GM12865 (cell line): Measurements from ENCODE around the gene BACE2.

ENCODE experiments used
- DNase-seq: peaks from one replicate; pipeline ENCODE4 v3.0.0; 2010; ENCODE audit warnings: low read depth
- H3K4me3 ChIP-seq: 2 replicates; pipeline ENCODE4 v1.5.1; 2011; ENCODE audit warnings: mild to moderate bottlenecking, low read depth, low read length, control low read depth
- CTCF ChIP-seq: IDR thresholded peaks from 2 replicates; pipeline ENCODE4 v1.5.1; 2011; ENCODE audit warnings: low read length, control low read depth, low read depth, inconsistent platforms; ENCODE audit not compliant: insufficient read depth; ENCODE audit errors: missing control alignments

Gene BACE2

GRCh38 chr21:41160036-41160435, 7.9 kb upstream of the BACE2 start:
- no peak for TF ChIP-seq CTCF
- no peak for DNase-seq
- H3K4me3 ChIP-seq, result no peak overlapping the region

GRCh38 chr21:41161428-41161827, 6.5 kb upstream of the BACE2 start:
- no peak overlapping the region for H3K4me3 ChIP-seq
- no peak for TF ChIP-seq CTCF
- no peak for DNase-seq

- DNase-seq, result no peak
- no peak for TF ChIP-seq CTCF
Measured at GRCh38 chr21:41162096-41162495, 5.9 kb upstream of the BACE2 start.

GRCh38 chr21:41163091-41163490, 4.9 kb upstream of the BACE2 start:
- TF ChIP-seq CTCF, result no peak

More at GRCh38 chr21:41162096-41162495, 5.9 kb upstream of the BACE2 start:
- H3K4me3 ChIP-seq, result no peak overlapping the region

DNA sequence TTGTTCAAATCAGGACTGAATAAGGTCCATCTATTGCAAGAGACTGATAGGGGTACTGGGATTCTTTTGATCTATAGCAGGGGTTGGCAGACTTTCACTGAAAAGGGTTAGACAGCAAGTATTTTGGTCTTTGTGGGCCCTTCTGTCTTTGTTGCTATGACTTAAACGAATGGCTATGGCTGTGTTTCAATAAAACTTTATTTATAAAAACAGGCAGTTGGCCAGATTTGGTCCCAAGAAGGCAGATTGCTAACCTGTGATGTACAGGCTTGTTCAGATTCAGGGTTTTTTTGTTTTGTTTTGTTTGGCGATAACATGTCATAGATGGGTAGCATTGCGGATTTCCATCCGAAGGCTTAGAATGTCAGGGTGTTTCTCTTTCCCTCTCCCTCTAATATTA, 3.9 kb upstream of the BACE2 start:
- TF ChIP-seq CTCF, result no peak
- no peak overlapping the region for H3K4me3 ChIP-seq
- no peak for DNase-seq

More at GRCh38 chr21:41163091-41163490, 4.9 kb upstream of the BACE2 start:
- H3K4me3 ChIP-seq, result no peak overlapping the region
- no peak for DNase-seq

- no peak overlapping the region for H3K4me3 ChIP-seq
- DNase-seq, result no peak
- no peak for TF ChIP-seq CTCF
Measured at GRCh38 chr21:41164981-41165655, 2.8 kb upstream of the BACE2 start.

- no peak for DNase-seq
- TF ChIP-seq CTCF, result no peak
- no peak overlapping the region for H3K4me3 ChIP-seq
Measured at GRCh38 chr21:41166884-41167283, 1.1 kb upstream of the BACE2 start.
